Measurements from ENCODE around the gene CPED1. TPM values are rescaled to one million over a fixed set of nuclear protein-coding genes. Genes with fewer than 3 reads are reported as not detected.

The CPED1 gene
- total RNA-seq, 4 donors from 2014 or later = 1.9 to 4.4 (median 3.7) TPM

DNA sequence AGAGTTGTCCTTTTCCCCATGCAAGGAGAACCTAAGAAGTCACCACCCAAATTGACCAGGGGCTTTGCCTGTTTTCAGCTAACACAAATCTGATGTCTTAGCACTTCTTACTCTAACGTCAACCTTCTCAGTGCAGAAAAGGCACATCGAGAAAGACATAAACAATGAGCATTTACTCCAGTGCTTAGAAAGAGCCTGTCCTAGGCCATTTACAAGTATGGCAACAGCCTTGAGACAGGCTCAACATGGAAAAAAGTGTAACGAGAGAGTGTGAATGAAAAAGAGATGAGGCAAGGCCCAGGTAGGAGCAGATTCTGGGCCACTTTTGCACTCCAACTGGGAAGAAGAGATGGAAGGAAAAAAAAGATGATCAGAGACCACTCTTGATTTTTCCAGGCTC is 54.4 kb downstream of the CPED1 start:
- no peak for DNase-seq (ENCODE audit: low spot score in 2 of 2)
- WGBS, 2 donors = 91 to 97% methylated on average over 3 of the region's 3 CpGs
- TF ChIP-seq POLR2A (IDR thresholded peaks at IDR 0.05) = no peak
- TF ChIP-seq, protein P1, sequence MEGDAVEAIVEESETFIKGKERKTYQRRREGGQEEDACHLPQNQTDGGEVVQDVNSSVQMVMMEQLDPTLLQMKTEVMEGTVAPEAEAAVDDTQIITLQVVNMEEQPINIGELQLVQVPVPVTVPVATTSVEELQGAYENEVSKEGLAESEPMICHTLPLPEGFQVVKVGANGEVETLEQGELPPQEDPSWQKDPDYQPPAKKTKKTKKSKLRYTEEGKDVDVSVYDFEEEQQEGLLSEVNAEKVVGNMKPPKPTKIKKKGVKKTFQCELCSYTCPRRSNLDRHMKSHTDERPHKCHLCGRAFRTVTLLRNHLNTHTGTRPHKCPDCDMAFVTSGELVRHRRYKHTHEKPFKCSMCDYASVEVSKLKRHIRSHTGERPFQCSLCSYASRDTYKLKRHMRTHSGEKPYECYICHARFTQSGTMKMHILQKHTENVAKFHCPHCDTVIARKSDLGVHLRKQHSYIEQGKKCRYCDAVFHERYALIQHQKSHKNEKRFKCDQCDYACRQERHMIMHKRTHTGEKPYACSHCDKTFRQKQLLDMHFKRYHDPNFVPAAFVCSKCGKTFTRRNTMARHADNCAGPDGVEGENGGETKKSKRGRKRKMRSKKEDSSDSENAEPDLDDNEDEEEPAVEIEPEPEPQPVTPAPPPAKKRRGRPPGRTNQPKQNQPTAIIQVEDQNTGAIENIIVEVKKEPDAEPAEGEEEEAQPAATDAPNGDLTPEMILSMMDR (IDR thresholded peaks at IDR 0.05) = no peak
- intact Hi-C loops (cut with DNase I; ENCODE audit: low total_unique reads) = no loop called here
- no peak overlapping the region for H3K4me3 ChIP-seq (ENCODE audit: low read depth, poor library complexity, severe bottlenecking)

DNA sequence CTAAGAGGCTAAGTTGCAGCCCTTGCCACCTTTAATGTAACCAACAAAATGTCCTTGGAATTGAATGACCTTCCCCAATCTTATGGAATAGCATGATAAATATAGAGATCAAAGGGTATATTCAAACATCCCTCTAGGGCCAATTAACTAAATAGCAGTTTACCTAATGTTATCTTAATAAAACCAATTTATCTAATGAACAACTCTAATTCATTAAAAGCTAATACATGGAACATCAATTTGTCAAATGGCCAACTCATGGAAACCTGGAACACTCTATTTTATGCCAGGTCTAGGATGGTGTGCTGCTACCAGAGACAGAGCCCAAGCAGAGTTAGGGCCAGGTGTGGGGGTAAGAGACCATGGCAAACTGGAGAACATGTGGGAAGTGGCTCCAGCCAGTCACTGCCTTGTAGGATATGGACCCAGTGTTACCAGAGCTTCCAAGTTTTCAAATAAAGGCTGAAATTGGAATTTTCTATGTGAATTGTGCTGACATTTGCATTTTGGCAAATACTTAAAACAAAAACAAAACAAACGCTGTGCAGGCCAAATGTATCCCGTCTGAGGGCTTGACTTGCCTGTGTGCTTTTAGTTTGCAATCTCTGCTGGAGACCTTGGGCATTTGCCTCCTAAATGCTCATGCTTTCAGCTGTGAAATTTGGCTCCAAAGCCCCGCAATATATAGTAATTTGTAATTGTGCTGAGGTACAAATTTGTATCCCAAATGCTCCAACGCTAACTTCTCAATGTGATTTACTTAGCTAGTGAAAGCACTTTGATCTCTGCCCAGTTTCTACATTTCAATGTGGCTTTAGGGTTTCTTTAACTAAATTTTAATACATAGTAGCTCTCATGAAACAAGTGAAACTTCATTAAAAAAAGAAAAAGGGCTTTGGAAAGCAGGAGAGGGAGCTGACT is 55.1 kb downstream of the CPED1 start:
- WGBS, 2 donors = 62 to 70% methylated on average over 4 of the region's 4 CpGs
- no peak overlapping the region for H3K4me3 ChIP-seq (ENCODE audit: low read depth, poor library complexity, severe bottlenecking)
- intact Hi-C loops (cut with DNase I; ENCODE audit: low total_unique reads) = no loop called here
- DNase-seq (ENCODE audit: low spot score in 2 of 2) = no peak
- no peak for TF ChIP-seq POLR2A (IDR thresholded peaks at IDR 0.05)
- TF ChIP-seq, protein P1 (IDR thresholded peaks at IDR 0.05) = no peak

DNA sequence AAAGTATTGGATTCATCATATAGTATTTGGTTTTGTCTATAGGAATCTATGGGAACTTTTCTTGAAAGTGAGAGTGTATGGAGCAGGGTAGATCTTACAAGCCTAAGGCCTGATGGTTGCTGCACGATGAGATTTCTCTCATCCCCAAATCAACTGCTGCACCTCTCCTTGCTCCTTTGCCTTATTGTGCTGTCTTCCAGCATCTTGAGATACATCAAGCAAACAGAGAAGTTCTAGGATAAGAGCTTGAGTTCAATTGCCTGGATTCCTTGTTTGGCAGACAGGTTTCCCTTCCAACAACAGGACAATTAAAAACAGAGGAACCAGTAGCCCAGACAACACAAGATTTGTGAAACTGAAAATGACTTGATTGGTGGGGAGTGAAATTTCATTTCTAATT is 56.6 kb downstream of the CPED1 start:
- H3K4me3 ChIP-seq (ENCODE audit: low read depth, poor library complexity, severe bottlenecking) = no peak overlapping the region
- no peak for DNase-seq (ENCODE audit: low spot score in 2 of 2)
- TF ChIP-seq, protein P1 (IDR thresholded peaks at IDR 0.05) = no peak
- TF ChIP-seq POLR2A (IDR thresholded peaks at IDR 0.05) = no peak
- intact Hi-C loops (cut with DNase I; ENCODE audit: low total_unique reads) = no loop called here
- 91 to 94% methylated on average over 1 of the region's 1 CpG for WGBS, 2 donors

DNA sequence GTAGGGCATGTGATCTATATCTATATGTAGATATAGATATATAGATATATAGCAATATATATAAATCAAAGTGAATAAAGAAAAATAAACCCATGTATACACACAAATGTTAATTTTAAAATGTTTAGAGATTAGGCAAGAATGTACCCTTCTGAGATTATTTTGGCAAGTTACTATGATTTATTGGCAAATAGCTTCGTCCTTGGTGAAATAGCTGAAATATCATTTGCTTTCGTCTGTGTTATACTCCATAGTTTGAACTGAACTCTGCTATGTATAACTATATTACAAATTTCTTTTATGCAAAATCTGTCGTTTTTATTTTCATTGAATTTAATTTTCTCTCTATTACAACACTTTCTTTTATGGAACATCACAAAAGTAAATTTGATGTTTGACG is 57.5 kb downstream of the CPED1 start:
- DNase-seq (ENCODE audit: low spot score in 2 of 2) = no peak
- H3K4me3 ChIP-seq (ENCODE audit: low read depth, poor library complexity, severe bottlenecking) = no peak overlapping the region
- 77 to 87% methylated on average over 4 of the region's 4 CpGs for WGBS, 2 donors
- intact Hi-C loops (cut with DNase I; ENCODE audit: low total_unique reads) = no loop called here
- no peak for TF ChIP-seq POLR2A (IDR thresholded peaks at IDR 0.05)
- TF ChIP-seq, protein P1 (IDR thresholded peaks at IDR 0.05) = no peak

DNA sequence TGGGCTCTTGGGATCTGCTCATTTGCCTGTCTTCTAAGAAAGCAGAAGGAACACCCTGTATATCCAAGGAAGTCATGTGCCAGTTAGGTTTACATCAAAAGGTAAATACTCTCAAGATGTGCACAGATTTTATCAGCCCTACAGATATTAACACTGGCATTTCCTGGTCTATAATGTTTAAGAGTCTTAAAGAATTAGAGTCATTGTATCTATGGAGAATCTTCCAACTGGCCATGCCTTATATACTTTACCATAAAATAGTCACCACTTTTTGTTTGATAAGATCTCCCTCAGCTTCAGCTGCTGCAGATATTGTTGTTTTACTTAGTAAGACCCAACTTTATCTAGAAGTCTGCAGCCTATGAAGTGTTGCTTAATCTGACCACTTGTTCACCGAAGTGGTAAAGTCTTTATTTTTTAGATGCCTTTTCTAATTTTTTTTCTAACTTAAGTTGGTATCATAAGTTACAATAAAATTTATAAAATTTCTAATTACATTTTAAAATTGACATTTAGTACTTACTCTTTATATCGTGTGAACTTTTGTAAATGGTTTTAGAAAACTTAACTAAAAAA is 58.5 kb downstream of the CPED1 start:
- TF ChIP-seq POLR2A (IDR thresholded peaks at IDR 0.05) = no peak
- TF ChIP-seq, protein P1 (IDR thresholded peaks at IDR 0.05) = no peak
- intact Hi-C loops (cut with DNase I; ENCODE audit: low total_unique reads) = no loop called here
- H3K4me3 ChIP-seq (ENCODE audit: low read depth, poor library complexity, severe bottlenecking) = no peak overlapping the region
- WGBS, 2 donors = 87 to 92% methylated on average over 2 of the region's 2 CpGs
- no peak for DNase-seq (ENCODE audit: low spot score in 2 of 2)
